ENCODE results near the gene PIK3C2G. TPM values are rescaled to one million over a fixed set of nuclear protein-coding genes. Genes with fewer than 3 reads are reported as not detected.

PIK3C2G gene
- total RNA-seq, 1 experiment from 2014 or later: not detected

GRCh38 chr12:18262514-18262913, 1.2 kb downstream of the PIK3C2G start:
- ChIA-PET POLR2A (ENCODE audit: low non-redundant PET) (no interaction called here), CTCF (no interaction called here)
- Histone ChIP-seq H3K36me3 (ENCODE audit: insufficient read depth, low read length, poor library complexity, severe bottlenecking) (no peaks in the 10 kb centered on the region), H3K4me3 (ENCODE audit: low read depth, low read length, poor library complexity, severe bottlenecking) (no peak overlapping the region), H3K4me1 (ENCODE audit: insufficient read depth, low read length, poor library complexity, severe bottlenecking) (no peaks in the 10 kb centered on the region), H3K27ac (ENCODE audit: low read depth, low read length, poor library complexity, severe bottlenecking) (no peak overlapping the region), H3K9me3 (ENCODE audit: low read depth, low read length, poor library complexity, severe bottlenecking) (no peaks in the 10 kb centered on the region), H3K27me3 (replicated peaks; ENCODE audit: insufficient read depth, low read depth, low read length, poor library complexity) (no peaks in the 10 kb centered on the region)
- BruUV-seq (replicated peaks): no TSS peak
- TF ChIP-seq CTCF (conservative IDR thresholded peaks at IDR 0.05; ENCODE audit: low read depth, low read length) (no peak), EZH2 (IDR thresholded peaks at IDR 0.05; ENCODE audit: borderline replicate concordance, low read depth, low read length, poor library complexity, severe bottlenecking) (no peak)
- DNase-seq (ENCODE audit: low spot score): no peak
- intact Hi-C loops (cut with micrococcal nuclease; ENCODE audit: unreplicated experiment): no loop called here

GRCh38 chr12:18264581-18265075, 3.3 kb downstream of the PIK3C2G start:
- Histone ChIP-seq H3K27ac (ENCODE audit: low read depth, low read length, poor library complexity, severe bottlenecking) (no peak overlapping the region), H3K9me3 (ENCODE audit: low read depth, low read length, poor library complexity, severe bottlenecking) (no peaks in the 10 kb centered on the region), H3K36me3 (ENCODE audit: insufficient read depth, low read length, poor library complexity, severe bottlenecking) (no peaks in the 10 kb centered on the region), H3K4me1 (ENCODE audit: insufficient read depth, low read length, poor library complexity, severe bottlenecking) (no peaks in the 10 kb centered on the region), H3K27me3 (replicated peaks; ENCODE audit: insufficient read depth, low read depth, low read length, poor library complexity) (no peaks in the 10 kb centered on the region), H3K4me3 (ENCODE audit: low read depth, low read length, poor library complexity, severe bottlenecking) (no peak overlapping the region)
- BruUV-seq (replicated peaks): no TSS peak
- ChIA-PET CTCF (no interaction called here), POLR2A (ENCODE audit: low non-redundant PET) (no interaction called here)
- TF ChIP-seq EZH2 (IDR thresholded peaks at IDR 0.05; ENCODE audit: borderline replicate concordance, low read depth, low read length, poor library complexity, severe bottlenecking) (no peak), CTCF (conservative IDR thresholded peaks at IDR 0.05; ENCODE audit: low read depth, low read length) (no peak)
- intact Hi-C loops (cut with micrococcal nuclease; ENCODE audit: unreplicated experiment): no loop called here
- DNase-seq (ENCODE audit: low spot score): no peak

GRCh38 chr12:18267427-18268099, 6.2 kb downstream of the PIK3C2G start:
- Histone ChIP-seq H3K9me3 (ENCODE audit: low read depth, low read length, poor library complexity, severe bottlenecking) (no peaks in the 10 kb centered on the region), H3K4me3 (ENCODE audit: low read depth, low read length, poor library complexity, severe bottlenecking) (no peak overlapping the region), H3K27me3 (replicated peaks; ENCODE audit: insufficient read depth, low read depth, low read length, poor library complexity) (no peaks in the 10 kb centered on the region), H3K36me3 (ENCODE audit: insufficient read depth, low read length, poor library complexity, severe bottlenecking) (no peaks in the 10 kb centered on the region), H3K4me1 (ENCODE audit: insufficient read depth, low read length, poor library complexity, severe bottlenecking) (no peaks in the 10 kb centered on the region), H3K27ac (ENCODE audit: low read depth, low read length, poor library complexity, severe bottlenecking) (no peak overlapping the region)
- DNase-seq (ENCODE audit: low spot score): no peak
- TF ChIP-seq CTCF (conservative IDR thresholded peaks at IDR 0.05; ENCODE audit: low read depth, low read length) (no peak), EZH2 (IDR thresholded peaks at IDR 0.05; ENCODE audit: borderline replicate concordance, low read depth, low read length, poor library complexity, severe bottlenecking) (no peak)
- POLR2A ChIA-PET (ENCODE audit: low non-redundant PET): no interaction called here
- intact Hi-C loops (cut with micrococcal nuclease; ENCODE audit: unreplicated experiment): no loop called here
- CTCF ChIA-PET: no interaction called here
- BruUV-seq (replicated peaks): no TSS peak

All from A673 (cell line).